Measurements from ENCODE around the gene DENND4C. TPM values are rescaled to one million over a fixed set of nuclear protein-coding genes. Genes with fewer than 3 reads are reported as not detected.
A peak's percentile ranks its signal among the peaks of the same experiment; 100 is the strongest.
"Not testable (repeated sequence)": the region's sequence is repeated elsewhere in the genome, so short reads cannot be mapped to it uniquely, and the experiment has no call there.

DENND4C gene
- total RNA-seq: 21.4 TPM
- long read RNA-seq, full-length matches to known transcripts: 4 of 15 reads
- long read RNA-seq, partial matches to known transcripts: 3 of 15 reads
- long read RNA-seq, other reads (novel, unspliced or antisense): 8 of 15 reads

DNA sequence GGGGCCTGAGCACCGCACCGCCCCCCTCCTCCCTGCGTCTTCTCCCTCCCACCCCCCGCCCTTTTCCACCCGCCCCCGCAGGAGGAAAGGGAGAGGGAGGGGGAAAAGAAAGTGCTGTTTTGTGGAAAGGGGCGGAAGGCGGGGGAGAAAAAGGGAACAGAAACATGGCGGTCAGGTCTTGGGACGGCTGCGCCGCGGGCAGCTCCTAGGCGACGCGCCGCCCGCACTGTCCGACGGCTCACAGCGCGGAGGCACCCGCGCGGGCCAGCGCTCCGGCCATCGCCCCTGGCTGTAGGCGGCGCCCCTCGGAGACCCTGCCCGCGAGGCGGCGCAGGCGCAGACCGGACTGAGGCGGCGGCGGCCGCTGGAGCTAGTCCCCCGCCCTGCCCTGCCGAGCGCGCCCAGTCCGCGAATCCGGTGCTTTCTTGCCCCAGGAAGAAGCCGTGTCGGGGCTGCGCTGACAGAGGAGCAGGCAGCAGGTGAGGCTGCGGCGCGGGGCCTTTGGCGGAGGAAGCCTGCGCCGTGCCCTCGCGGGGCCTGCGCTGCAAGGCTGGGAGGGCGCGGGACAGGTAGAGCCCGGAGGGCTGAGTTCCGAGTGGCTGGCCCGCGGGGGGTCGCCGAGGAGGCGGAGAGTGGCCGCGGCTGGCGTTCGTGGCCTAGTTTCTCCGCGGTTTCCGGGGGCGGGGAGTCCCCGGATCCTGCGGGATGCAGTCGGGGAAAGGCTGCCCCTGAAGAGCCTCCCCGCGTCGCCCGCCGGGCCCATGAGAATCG is at the start of gene DENND4C:
Gene DENND4C (plus strand): TSS at position 339 of the 771 bp plus-strand sequence. CDS start 45,482 bp downstream, outside the sequence.
- DNase-seq (ENCODE audit: low spot score): peak; percentile 91
- intact Hi-C loops (cut with DNase I): loop anchor here (2.0 to 10.0 kb wide), 5 partner anchors 46 to 224 kb away; partner anchors contain the start of genes HAUS6, PLIN2 and RPS6

GRCh38 chr9:19180991-19181390 is 49.5 kb upstream of the DENND4C start:
- intact Hi-C loops (cut with DNase I): loop anchor here (5.0 kb wide), 1 partner anchor 201 kb away; the partner anchor contains the start of gene RPS6

GRCh38 chr9:19181561-19181960 is 48.9 kb upstream of the DENND4C start:
- DNase-seq (ENCODE audit: low spot score): no peak
- intact Hi-C loops (cut with DNase I): loop anchor here (5.0 kb wide), 1 partner anchor 201 kb away; the partner anchor contains the start of gene RPS6

More at GRCh38 chr9:19180991-19181390, 49.5 kb upstream of the DENND4C start:
- no peak for DNase-seq (ENCODE audit: low spot score)

DNA sequence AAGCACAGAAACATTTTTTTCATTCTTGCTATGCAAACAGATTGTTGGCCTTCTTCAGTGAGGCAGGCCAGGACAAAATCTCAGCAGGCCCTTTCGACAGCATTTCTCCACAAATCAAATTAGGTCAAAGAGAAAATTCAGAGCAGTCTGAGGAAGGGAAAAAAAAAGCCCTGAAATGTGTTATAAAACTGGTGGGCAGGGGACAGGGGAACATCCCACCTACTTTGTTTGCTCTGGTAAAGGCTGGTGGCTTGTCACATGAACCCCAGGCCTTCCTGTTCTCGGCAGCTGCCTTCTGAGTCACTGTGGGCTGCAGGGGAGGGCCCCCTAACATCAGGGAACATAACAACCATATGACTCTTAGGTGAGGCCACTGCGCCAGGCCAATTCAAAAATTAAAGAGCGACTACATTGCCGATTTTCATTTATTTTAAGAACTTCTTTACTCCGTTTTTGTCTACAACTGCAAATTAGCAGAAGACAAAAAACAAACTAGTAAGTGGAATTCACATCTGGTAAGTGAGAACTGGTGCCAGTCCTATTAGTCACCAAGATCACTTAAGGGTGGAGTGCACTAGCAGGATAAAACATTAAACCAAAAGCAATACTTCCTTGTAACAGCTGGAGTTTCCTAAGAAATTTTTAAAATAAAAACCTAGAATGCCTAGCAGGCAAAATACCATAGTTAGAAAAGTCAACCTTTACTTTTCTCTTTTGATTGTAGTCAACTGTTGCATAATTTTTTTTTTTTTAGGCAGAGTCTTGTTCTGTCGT is 46.2 kb upstream of the DENND4C start:
- intact Hi-C loops (cut with DNase I): loop anchor here (2.0 to 5.0 kb wide), 2 partner anchors 46 to 198 kb away; partner anchors contain the start of genes DENND4C and RPS6
- DNase-seq (ENCODE audit: low spot score): peak; percentile 84

- DNase-seq (ENCODE audit: low spot score): no peak
- intact Hi-C loops (cut with DNase I): loop anchor here (2.0 kb wide), 1 partner anchor 46 kb away; the partner anchor contains the start of gene DENND4C
These were observed 45.3 kb upstream of the DENND4C start for GRCh38 chr9:19185191-19185590.

- DNase-seq (ENCODE audit: low spot score): no peak
- intact Hi-C loops (cut with DNase I): no loop called here
These were observed 44.3 kb upstream of the DENND4C start for GRCh38 chr9:19186232-19186631.

GRCh38 chr9:19188771-19189170 is 41.7 kb upstream of the DENND4C start:
- DNase-seq (ENCODE audit: low spot score): no peak
- intact Hi-C loops (cut with DNase I): no loop called here

- no peak for DNase-seq (ENCODE audit: low spot score)
- intact Hi-C loops (cut with DNase I): no loop called here
These were observed 38.1 kb upstream of the DENND4C start for GRCh38 chr9:19192202-19193028.

GRCh38 chr9:19193029-19193324 is 37.5 kb upstream of the DENND4C start:
- intact Hi-C loops (cut with DNase I): no loop called here
- DNase-seq (ENCODE audit: low spot score): no peak

DNA sequence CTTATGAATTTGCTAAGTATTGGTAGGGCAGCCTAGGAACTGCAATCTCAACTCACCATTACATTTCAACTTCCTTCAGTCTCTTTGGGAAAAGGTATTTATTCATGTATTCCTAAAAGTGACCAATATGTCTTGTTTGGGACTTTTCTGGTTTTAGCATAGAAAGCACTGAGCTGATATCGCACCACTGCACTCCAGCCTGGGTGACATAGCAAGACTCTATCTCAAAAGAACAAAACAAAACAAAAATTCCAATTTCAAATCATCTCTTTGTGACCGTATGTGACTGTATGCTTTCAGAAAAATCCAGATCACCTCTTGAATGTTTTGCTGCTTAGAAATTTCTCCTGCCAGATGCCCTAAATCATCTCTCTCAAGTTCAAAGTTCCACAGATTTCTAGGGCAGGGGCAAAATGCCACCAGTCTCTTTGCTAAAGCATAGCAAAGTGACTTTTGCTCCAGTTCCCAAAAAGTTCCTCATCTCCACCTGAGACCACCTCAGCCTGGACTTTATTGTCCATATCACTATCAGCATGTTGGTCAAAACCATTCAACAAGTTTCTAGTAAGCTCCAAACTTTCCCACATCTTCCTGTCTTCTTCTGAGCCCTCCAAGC is 37.0 kb upstream of the DENND4C start:
- DNase-seq (ENCODE audit: low spot score); intact Hi-C loops (cut with DNase I): not testable (repeated sequence)

GRCh38 chr9:19198406-19198805 is 32.1 kb upstream of the DENND4C start:
- no peak for DNase-seq (ENCODE audit: low spot score)
- intact Hi-C loops (cut with DNase I): no loop called here

- intact Hi-C loops (cut with DNase I): no loop called here
These were observed 31.5 kb upstream of the DENND4C start for GRCh38 chr9:19199012-19199411.

GRCh38 chr9:19200229-19200628 is 30.3 kb upstream of the DENND4C start:
- DNase-seq (ENCODE audit: low spot score): no peak
- intact Hi-C loops (cut with DNase I): no loop called here

More at GRCh38 chr9:19199012-19199411, 31.5 kb upstream of the DENND4C start:
- DNase-seq (ENCODE audit: low spot score): no peak

DNA sequence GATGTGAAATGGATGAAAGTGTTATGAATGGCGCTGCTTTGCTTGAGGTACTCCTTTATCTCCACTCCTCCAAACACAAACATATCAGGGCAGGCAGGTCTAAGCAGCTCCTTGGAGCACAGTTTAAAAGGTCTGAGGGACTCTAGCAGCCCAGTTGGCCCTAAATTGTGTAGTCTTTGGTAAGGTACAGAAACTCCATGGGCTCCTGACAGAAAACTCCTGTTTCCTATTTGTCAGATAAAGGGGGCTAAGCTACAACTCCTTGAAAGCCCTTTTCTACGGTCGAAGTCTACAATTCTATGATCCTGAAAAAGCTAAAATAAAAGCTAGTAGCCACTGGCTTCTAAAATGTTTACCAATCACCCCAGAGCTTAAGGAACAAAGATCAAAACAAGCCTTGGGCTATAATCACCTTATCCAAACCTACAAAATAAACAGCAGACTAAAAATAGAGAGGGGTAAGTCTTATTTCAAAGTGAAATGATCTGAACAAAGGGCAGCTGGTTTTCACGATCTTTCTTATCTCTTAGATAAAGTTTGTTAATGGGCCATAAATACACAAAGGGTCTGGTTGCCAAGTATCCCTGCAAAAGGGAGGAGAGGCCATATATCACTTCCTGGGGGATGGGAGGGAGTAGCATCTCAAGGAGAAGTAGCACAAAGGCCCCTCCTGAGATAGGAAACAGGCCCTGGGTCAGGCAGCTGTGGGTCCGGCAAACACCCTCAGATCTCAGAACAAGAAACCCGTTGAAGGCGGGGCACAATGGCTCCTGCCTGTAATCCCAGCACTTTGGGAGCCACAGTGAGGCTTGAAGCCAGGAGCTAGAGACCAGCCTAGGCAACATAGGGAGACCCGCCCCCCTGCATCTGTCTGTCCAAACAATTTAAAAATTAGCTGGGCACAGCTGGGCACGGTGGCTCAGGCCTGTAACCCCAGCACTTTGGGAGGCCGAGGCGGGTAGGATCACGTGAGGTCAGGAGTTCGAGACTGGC is 28.3 kb upstream of the DENND4C start:
- DNase-seq (ENCODE audit: low spot score): no peak
- intact Hi-C loops (cut with DNase I): no loop called here

- no peak for DNase-seq (ENCODE audit: low spot score)
- intact Hi-C loops (cut with DNase I): no loop called here
These were observed 27.4 kb upstream of the DENND4C start for GRCh38 chr9:19203058-19203457.

GRCh38 chr9:19208653-19209052 is 21.8 kb upstream of the DENND4C start:
- no peak for DNase-seq (ENCODE audit: low spot score)
- intact Hi-C loops (cut with DNase I): no loop called here

DNA sequence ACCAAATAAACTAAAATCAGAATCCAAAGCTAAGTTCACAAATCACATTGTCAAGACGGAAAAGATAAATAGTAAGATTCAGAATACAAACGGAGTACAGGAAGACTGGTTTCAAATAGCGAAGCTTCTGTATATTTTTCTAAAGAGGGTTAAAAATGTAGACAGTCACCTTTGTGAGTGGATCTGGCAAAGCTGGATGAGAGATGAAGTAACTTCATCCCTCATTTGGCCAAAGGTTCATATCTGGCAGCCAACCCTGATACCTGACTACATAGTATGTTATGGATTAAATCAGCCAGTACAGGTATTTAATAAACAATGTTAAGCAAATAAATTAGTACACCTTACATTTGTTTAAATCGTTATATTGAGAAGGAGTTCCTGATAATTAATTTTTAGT is 21.3 kb upstream of the DENND4C start:
- intact Hi-C loops (cut with DNase I): no loop called here
- no peak for DNase-seq (ENCODE audit: low spot score)

DNA sequence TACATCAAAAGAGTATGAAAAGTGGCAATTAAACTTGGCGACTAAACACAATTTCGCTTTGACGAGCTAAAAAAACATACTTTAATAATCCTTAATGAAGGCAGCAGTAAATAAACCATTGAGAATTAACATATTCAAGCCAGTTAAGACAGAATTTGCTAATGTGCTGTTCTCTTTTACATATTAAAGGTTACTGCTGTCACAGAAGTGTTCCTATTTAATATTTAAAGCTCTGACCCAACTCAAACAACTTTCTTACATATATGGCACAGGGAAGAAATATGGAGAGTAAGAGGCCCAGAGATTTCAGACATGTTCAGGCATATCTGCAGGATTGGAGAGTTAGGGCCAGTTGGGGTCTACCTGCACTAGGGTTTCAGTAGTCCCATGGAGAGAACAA is 16.7 kb upstream of the DENND4C start:
- intact Hi-C loops (cut with DNase I): no loop called here
- no peak for DNase-seq (ENCODE audit: low spot score)
